Measurements from ENCODE around the gene MAGI2. TPM values are rescaled to one million over a fixed set of nuclear protein-coding genes. Genes with fewer than 3 reads are reported as not detected.

Gene MAGI2
- total RNA-seq, 1 experiment from 2014 or later, result 0.34 TPM

DNA sequence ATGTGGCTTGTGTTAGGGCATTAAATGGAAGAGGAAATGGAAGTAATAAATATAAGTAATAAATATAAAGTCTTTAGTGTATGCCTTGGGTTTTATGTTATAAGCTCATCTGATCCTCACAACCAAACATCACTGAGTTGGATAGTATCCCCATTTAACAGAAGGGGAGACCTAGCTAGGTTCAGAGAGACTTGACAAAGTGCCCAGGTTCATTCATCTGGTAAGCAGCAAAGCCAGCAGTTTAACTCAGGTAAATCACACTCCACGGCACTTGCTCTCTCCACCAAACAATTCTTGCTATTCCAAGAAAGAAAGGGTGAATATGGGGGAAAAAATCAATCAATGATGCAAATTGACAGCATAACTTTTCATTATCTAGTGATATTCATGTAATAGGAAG lies 167.3 kb downstream of the MAGI2 start:
- no peaks in the 10 kb centered on the region for H3K27me3 ChIP-seq (replicated peaks; ENCODE audit: insufficient read depth, low read depth, low read length, poor library complexity)
- no peaks in the 10 kb centered on the region for H3K36me3 ChIP-seq (ENCODE audit: insufficient read depth, low read length, poor library complexity, severe bottlenecking)
- intact Hi-C loops (cut with micrococcal nuclease; ENCODE audit: unreplicated experiment), result loop anchor here (10.0 kb wide), 1 partner anchor 701 kb away; no protein-coding TSS in a partner anchor
- no TSS peak for BruUV-seq (replicated peaks)
- TF ChIP-seq, protein P1, sequence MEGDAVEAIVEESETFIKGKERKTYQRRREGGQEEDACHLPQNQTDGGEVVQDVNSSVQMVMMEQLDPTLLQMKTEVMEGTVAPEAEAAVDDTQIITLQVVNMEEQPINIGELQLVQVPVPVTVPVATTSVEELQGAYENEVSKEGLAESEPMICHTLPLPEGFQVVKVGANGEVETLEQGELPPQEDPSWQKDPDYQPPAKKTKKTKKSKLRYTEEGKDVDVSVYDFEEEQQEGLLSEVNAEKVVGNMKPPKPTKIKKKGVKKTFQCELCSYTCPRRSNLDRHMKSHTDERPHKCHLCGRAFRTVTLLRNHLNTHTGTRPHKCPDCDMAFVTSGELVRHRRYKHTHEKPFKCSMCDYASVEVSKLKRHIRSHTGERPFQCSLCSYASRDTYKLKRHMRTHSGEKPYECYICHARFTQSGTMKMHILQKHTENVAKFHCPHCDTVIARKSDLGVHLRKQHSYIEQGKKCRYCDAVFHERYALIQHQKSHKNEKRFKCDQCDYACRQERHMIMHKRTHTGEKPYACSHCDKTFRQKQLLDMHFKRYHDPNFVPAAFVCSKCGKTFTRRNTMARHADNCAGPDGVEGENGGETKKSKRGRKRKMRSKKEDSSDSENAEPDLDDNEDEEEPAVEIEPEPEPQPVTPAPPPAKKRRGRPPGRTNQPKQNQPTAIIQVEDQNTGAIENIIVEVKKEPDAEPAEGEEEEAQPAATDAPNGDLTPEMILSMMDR (conservative IDR thresholded peaks at IDR 0.05; ENCODE audit: low read depth, low read length), result no peak
- no peak for TF ChIP-seq EZH2 (IDR thresholded peaks at IDR 0.05; ENCODE audit: borderline replicate concordance, low read depth, low read length, poor library complexity, severe bottlenecking)
- H3K4me3 ChIP-seq (ENCODE audit: low read depth, low read length, poor library complexity, severe bottlenecking), result no peak overlapping the region
- no peak for DNase-seq (ENCODE audit: low spot score)
- ChIA-PET CTCF (interaction anchor here (1.5 kb wide), 1 partner anchor 12 kb away, joined by 4 read pairs; no protein-coding TSS in a partner anchor), POLR2A (ENCODE audit: low non-redundant PET) (no interaction called here)
- H3K27ac ChIP-seq (ENCODE audit: low read depth, low read length, poor library complexity, severe bottlenecking), result no peak overlapping the region
- no peaks in the 10 kb centered on the region for H3K9me3 ChIP-seq (ENCODE audit: low read depth, low read length, poor library complexity, severe bottlenecking)
- no peaks in the 10 kb centered on the region for H3K4me1 ChIP-seq (ENCODE audit: insufficient read depth, low read length, poor library complexity, severe bottlenecking)

DNA sequence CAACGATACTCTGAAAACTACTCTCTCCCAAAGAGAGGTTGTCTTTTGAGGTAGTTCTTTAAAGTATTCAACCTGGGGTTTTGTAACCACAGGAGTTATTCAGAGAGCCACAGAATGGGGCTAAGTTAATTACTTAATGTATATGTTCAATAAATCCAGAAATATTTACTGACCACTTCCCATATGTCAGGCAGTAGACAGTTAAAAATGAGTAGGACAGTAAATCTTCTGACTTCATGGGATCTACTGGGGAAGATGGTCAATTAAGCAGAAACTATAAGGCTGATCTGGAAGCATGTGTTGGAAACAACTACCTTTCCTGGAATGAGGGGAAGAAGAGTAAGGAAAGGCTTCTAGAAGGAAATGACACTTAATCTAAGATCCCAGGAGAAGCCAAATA lies 167.7 kb downstream of the MAGI2 start:
- intact Hi-C loops (cut with micrococcal nuclease; ENCODE audit: unreplicated experiment), result loop anchor here (10.0 kb wide), 1 partner anchor 701 kb away; no protein-coding TSS in a partner anchor
- no peak overlapping the region for H3K4me3 ChIP-seq (ENCODE audit: low read depth, low read length, poor library complexity, severe bottlenecking)
- H3K27me3 ChIP-seq (replicated peaks; ENCODE audit: insufficient read depth, low read depth, low read length, poor library complexity), result no peaks in the 10 kb centered on the region
- no peak overlapping the region for H3K27ac ChIP-seq (ENCODE audit: low read depth, low read length, poor library complexity, severe bottlenecking)
- H3K9me3 ChIP-seq (ENCODE audit: low read depth, low read length, poor library complexity, severe bottlenecking), result no peaks in the 10 kb centered on the region
- ChIA-PET CTCF (no interaction called here), POLR2A (ENCODE audit: low non-redundant PET) (no interaction called here)
- no peaks in the 10 kb centered on the region for H3K36me3 ChIP-seq (ENCODE audit: insufficient read depth, low read length, poor library complexity, severe bottlenecking)
- no TSS peak for BruUV-seq (replicated peaks)
- TF ChIP-seq EZH2 (IDR thresholded peaks at IDR 0.05; ENCODE audit: borderline replicate concordance, low read depth, low read length, poor library complexity, severe bottlenecking), result no peak
- TF ChIP-seq, protein P1 (conservative IDR thresholded peaks at IDR 0.05; ENCODE audit: low read depth, low read length), result no peak
- no peak for DNase-seq (ENCODE audit: low spot score)
- no peaks in the 10 kb centered on the region for H3K4me1 ChIP-seq (ENCODE audit: insufficient read depth, low read length, poor library complexity, severe bottlenecking)

DNA sequence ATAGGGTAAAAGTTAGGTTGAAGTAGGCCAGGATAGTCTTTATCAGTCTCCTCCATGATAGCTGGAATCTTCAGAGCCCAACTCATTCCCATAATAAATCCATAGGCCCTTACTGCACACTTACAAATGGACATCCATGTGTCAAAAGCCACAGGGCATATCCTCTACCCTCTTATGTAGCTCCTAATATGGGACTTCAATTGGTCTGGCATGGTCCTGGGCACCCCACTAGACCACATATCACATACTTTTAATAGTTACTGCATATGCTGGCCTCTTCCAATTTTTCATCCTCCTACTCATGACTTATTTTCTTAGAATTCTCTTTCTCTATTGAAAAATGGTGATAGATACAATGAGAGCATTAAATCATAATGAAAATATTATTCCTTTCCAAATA lies 169.3 kb downstream of the MAGI2 start:
- BruUV-seq (replicated peaks), result no TSS peak

More for the DNA sequence above, 169.3 kb downstream of the MAGI2 start:
- no peaks in the 10 kb centered on the region for H3K36me3 ChIP-seq (ENCODE audit: insufficient read depth, low read length, poor library complexity, severe bottlenecking)
- no peak overlapping the region for H3K4me3 ChIP-seq (ENCODE audit: low read depth, low read length, poor library complexity, severe bottlenecking)
- POLR2A ChIA-PET (ENCODE audit: low non-redundant PET), result no interaction called here
- CTCF ChIA-PET, result no interaction called here
- no peaks in the 10 kb centered on the region for H3K9me3 ChIP-seq (ENCODE audit: low read depth, low read length, poor library complexity, severe bottlenecking)
- no peak for DNase-seq (ENCODE audit: low spot score)
- intact Hi-C loops (cut with micrococcal nuclease; ENCODE audit: unreplicated experiment), result loop anchor here (10.0 kb wide), 1 partner anchor 699 kb away; no protein-coding TSS in a partner anchor
- TF ChIP-seq, protein P1 (conservative IDR thresholded peaks at IDR 0.05; ENCODE audit: low read depth, low read length), result no peak
- no peak for TF ChIP-seq EZH2 (IDR thresholded peaks at IDR 0.05; ENCODE audit: borderline replicate concordance, low read depth, low read length, poor library complexity, severe bottlenecking)
- no peaks in the 10 kb centered on the region for H3K27me3 ChIP-seq (replicated peaks; ENCODE audit: insufficient read depth, low read depth, low read length, poor library complexity)
- H3K27ac ChIP-seq (ENCODE audit: low read depth, low read length, poor library complexity, severe bottlenecking), result no peak overlapping the region
- no peaks in the 10 kb centered on the region for H3K4me1 ChIP-seq (ENCODE audit: insufficient read depth, low read length, poor library complexity, severe bottlenecking)

Data from A673 (cell line).